HG02763 (cell line): Measurements from ENCODE around the gene KRTAP22-2.

Experiments used
- ATAC-seq: cut with Tn5 transposase; IDR thresholded peaks from one replicate; pipeline ENCODE4 v1.9.1; 2021; ENCODE audit warnings: mild to moderate bottlenecking, moderate library complexity; ENCODE audit not compliant: unreplicated experiment

Gene KRTAP22-2

DNA sequence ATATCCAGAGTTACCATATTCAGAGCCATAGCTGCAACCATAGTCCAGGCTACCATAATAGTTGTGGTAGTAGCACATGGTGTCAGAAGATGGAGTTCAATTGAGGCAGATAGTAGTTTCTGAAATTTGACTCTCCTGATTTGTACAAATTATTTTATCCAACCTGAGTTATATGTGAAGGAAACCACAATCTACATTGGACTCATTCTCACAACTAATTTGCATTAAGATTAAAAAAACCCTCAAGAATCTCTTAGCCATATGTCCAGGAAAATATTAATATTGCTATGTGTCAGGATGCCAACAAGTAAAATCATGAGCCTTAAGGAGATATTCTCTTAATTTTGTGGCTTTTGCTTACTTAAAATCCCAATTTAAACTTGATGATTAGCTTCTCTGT lies at the start of gene KRTAP22-2:
Gene KRTAP22-2, minus strand, starts transcription at position 101 of the 400 bp plus-strand sequence.
- no peak for ATAC-seq

GRCh38 chr21:30638686-30639085 lies 48.5 kb upstream of the KRTAP22-2 start:
- ATAC-seq, result no peak

GRCh38 chr21:30634906-30635305 lies 44.7 kb upstream of the KRTAP22-2 start, which contains the start of gene KRTAP20-2:
Gene KRTAP20-2, plus strand, starts transcription at chr21:30635206. Its CDS starts 58 bp downstream, at chr21:30635264.
- no peak for ATAC-seq

DNA sequence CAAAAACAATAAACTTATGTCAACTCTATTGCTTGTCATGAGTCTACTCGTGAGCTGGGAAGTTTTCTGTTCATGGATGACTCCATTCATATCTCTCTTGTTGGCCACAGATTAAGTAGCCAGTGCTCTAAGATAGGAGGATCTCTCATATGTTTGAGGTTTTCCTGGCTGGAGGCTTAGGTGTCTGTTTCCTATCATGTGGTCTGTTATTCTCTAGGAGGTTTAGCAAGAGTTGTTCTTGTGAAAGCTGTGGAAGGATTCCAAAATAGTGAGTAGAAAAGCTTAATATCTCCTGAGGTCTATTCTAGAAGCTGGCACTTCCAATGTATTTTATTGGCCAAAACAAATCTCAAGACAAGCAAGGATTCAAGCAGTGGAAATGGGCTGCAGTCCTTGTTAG lies 39.0 kb upstream of the KRTAP22-2 start:
- ATAC-seq, result no peak

GRCh38 chr21:30628109-30628508 lies 37.9 kb upstream of the KRTAP22-2 start:
- ATAC-seq, result no peak

DNA sequence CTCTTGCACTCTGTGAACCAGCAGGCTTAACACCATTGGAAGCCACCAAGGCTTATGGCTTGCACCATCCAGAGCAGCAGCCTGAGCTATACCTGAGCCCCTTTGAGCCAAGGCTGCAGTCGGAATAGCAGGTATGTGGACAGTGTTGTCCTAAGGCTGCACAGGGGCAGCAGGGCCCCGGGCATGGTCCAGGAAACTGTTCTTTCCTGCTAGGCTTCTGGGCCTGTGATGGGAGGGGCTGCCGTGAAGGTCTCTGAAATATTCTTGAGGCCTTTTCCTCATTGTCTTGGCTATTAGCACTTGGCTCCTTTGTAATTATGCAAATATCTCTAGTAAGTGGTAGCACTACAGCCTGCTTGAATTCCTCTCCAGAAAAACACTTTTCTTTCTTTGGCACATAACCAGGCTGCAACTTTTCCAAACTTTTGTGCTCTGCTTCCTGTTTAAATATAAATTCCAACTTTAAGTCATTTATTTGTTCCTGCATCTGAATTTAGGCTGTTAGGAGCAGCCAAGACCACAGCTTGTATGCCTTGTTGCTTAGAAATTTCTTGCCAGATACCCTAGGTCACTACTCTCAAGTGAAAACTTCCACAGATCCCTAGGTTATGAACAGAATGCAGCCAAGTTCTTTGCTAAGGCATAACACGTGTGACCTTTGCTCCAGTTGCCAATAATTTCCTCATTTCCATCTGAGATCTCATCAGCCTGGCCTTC lies 35.4 kb upstream of the KRTAP22-2 start:
- no peak for ATAC-seq

GRCh38 chr21:30623362-30623761 lies 33.2 kb upstream of the KRTAP22-2 start:
- ATAC-seq, result no peak

DNA sequence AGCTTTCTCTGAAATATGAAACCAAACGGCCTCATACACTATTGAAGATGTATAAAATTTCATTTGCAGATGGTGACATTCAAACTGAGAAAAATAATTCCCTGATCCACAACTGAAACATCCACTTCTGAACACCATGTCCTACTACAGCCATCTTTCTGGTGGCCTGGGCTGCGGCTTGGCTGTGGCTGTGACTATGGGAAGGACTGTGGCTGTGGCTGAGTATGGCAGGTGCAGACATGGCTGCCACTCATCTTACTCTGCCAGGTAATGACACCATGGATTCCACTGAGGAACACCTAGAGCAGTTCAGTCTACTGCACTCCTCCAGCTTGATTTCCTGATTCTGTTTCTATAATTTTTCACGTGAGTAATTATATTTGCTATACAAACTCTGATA lies 30.3 kb upstream of the KRTAP22-2 start, which contains the start of gene KRTAP20-4:
Gene KRTAP20-4, plus strand, starts transcription at position 106 of the 400 bp plus-strand sequence.
- ATAC-seq, result no peak

- ATAC-seq, result no peak
These were observed 29.9 kb upstream of the KRTAP22-2 start for GRCh38 chr21:30620080-30620479.

DNA sequence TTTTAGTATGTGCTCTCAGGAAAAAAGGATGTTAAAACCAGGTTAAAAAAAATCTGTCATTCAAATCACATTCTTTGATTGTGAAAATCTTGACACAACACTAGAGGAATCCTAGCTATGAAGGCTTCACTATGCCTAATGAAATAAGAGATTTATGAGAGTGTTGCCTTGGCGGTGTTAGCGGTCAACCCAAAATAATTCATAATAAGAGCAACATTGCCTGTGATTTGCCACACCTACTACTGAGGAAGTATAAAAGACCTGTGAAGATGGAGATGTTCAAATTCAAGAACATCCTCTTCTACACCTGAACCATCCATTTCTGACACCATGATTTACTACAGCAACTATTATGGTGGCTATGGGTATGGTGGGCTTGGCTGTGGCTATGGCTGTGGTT lies 25.9 kb upstream of the KRTAP22-2 start, which contains the start of gene KRTAP20-1:
Gene KRTAP20-1, plus strand, starts transcription at position 301 of the 400 bp plus-strand sequence. Its CDS starts 30 bp downstream, at position 331.
- ATAC-seq, result no peak

DNA sequence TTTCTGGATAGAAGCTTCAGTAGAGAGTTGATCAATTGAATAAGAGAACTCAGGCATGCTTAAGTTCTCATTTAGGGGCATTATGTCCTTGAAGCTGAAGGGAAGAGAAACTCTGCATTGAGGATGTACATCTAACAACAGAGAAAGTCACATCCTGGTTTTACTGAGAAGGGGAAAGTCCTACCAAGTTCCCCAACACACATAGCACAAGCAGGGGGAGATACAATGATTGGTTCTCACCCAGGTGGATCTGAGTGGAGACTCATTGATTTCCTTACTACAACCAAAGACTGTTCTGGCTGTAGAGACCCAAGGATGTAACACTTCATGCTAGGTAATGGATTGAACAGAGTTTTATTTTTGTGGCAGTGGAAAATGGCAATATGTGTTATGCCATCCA lies 25.0 kb upstream of the KRTAP22-2 start:
- no peak for ATAC-seq

DNA sequence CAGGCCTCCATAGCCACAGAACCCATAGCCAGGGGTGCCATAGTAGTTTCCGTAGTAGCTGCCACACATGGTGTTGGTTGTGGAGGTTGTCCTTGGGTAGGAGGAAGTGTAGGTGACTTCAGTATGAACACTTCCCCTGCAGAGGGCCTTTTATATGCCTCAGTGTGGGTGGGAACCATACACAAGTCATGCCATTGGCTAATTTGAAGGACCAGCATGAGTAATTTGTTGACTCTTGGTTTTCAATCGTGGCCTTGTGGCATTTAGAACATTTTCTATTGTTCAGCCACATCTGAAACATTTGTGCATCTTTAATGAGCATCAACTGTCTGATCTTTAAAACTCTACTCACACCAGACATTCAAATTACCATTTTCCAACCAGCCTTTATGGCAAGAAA lies 23.6 kb upstream of the KRTAP22-2 start, which contains the start of gene KRTAP6-1:
Gene KRTAP6-1, minus strand, starts transcription at position 95 of the 400 bp plus-strand sequence. Its CDS starts 26 bp downstream, at position 69.
- no peak for ATAC-seq

DNA sequence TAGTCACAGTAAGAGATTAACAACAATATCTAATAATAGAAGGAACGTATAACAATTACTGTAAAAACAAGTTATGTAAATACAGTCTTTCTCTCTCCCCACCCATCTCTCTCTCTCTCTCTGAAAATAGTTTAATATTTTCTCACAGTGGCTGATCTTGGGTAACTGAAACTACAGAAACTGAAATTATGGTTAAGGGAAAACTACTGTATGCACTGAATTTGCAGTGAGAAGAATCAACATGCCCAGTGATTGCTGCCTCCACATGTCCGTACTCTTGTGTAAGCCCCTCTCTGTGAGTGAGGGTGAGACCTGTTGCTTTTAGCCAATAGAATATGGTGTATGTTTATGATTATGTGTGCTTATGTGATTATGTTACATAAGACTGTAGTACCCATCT lies 21.9 kb upstream of the KRTAP22-2 start:
- no peak for ATAC-seq

- ATAC-seq, result no peak
These were observed 15.8 kb upstream of the KRTAP22-2 start for GRCh38 chr21:30605968-30606367.

DNA sequence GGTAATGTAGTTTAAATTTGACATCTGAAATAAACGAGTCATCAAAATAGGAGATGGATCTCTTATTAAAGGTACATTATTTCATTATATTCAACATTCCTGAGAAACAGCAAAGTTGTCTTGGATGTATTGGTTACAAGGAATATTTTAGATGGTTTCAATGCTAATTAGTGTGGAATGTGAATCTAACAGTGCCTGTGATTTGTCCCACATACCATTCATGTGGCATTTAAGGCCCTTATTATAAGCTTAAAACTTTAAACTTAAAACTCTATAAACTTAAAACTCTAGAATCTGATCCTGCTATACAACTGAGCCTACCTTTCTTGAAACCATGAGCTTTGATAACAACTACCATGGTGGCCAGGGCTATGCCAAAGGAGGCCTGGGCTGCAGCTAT lies 10.6 kb upstream of the KRTAP22-2 start, which contains the start of gene KRTAP22-1:
Gene KRTAP22-1, plus strand, starts transcription at position 301 of the 400 bp plus-strand sequence.
- ATAC-seq, result no peak

GRCh38 chr21:30598802-30599201 lies 8.6 kb upstream of the KRTAP22-2 start, which contains the start of gene KRTAP6-2:
Gene KRTAP6-2, minus strand, starts transcription at chr21:30598902. Its CDS starts 28 bp downstream, at chr21:30598874.
- ATAC-seq, result no peak

DNA sequence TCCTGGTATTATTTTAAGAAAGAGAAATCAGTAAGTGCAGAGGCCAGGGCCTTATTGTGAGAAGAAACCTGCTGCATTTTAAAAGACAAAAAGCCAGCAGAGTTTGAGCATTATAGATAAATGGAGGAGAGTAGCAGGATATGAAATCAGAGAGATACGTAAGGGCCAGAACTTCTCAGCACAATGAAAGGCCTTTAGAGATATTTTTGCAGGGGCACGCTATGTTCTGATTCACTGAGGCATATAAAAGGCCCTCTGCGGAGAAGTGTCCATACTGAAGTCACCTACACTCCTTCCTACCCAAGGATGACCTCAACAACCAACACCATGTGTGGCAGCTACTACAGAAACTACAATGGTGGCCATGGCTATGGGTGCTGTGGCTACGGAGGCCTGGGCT lies 1.9 kb upstream of the KRTAP22-2 start, which contains the start of gene KRTAP6-3:
Gene KRTAP6-3, plus strand, starts transcription at position 301 of the 400 bp plus-strand sequence. Its CDS starts 6 bp downstream, at position 307.
- ATAC-seq, result no peak

DNA sequence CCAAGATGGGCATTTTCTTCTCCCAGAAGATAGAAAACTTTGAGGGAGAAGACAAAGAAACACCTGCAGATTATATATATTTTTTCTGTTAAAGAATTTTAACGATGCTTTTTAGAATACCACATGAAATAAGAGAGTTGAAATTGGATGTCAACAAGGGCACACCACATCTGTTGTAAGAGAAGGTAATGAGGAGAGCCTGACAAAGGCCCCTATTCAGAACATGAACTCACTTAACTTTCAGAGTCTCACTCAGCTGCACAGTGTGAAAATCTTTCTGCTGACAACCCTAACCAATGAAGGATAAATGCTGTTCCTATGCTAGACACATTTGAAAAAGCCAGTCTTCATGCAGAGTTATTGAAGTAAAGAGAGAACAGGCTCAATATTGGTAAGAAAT lies 7.3 kb downstream of the KRTAP22-2 start:
- no peak for ATAC-seq

DNA sequence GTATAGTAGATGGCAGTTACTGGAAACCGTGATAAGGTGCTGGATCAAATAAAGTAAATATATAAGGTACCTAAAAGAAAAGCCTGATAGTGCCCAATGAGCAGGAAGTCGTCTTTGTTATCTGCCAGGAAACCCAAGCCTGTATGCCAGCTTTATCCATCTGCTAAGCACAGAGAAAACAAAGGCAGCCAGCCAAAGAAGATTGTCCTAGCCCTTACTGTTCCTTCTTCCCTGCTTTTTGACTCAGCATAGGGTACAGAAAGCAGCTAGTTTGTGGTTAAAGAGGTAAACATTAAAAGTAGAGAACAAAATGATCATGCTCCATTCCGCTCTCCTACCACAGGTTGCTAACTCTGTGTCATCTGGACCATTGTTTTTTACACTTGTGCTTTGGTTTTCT lies 10.1 kb downstream of the KRTAP22-2 start:
- ATAC-seq, result no peak

DNA sequence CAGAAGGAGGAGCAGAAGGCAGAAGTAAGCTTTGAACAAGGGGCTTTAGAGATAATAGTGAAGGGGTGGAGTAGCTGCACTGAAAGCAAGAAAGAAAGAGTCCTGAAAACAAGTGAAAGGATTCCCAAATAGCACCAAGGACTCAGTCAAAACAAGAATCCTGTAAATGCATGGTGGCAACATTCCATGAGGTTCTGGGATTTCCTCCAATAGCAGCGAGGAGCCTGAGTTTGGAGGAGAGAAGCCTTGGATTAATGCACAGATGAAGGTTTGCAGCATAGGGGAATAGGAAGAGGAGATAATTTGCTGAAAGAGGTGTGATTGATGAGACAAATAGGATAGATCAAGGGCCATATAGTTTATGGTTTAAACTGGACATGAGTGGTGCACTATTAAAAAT lies 10.9 kb downstream of the KRTAP22-2 start:
- no peak for ATAC-seq

- ATAC-seq, result no peak
These were observed 12.4 kb downstream of the KRTAP22-2 start for GRCh38 chr21:30577766-30578165.

GRCh38 chr21:30567617-30568016 lies 22.6 kb downstream of the KRTAP22-2 start:
- no peak for ATAC-seq
